Measurements from ENCODE around the gene NXN.

GRCh38 chr17:814371-814770 is 165.2 kb downstream of the NXN start:
- no peak for TF ChIP-seq CTCF (IDR thresholded peaks at IDR 0.05)
- no peak for TF ChIP-seq POLR2A (IDR thresholded peaks at IDR 0.05)
- no peak for TF ChIP-seq EP300 (IDR thresholded peaks at IDR 0.05)

Measured in ovary (tissue), 3 donors.